Renal pelvis (tissue), 4 donors: ENCODE results near the gene SPSB1. TPM values are rescaled to one million over a fixed set of nuclear protein-coding genes. Genes with fewer than 3 reads are reported as not detected.
"Not testable (repeated sequence)": the region's sequence is repeated elsewhere in the genome, so short reads cannot be mapped to it uniquely, and the experiment has no call there.

Experiments
- DNase-seq: peaks from one replicate; pipeline ENCODE4 v3.0.0-alpha.2; 2013
- polyA plus RNA-seq, 3 donors: library from polyadenylated mRNA; unstranded; fragments of 120-200 nt; gene quantifications; one replicate each; pipeline ENCODE4 v1.2.1, GENCODE V29; 2013; ENCODE audit not compliant: insufficient read length in 3 of 3

Gene SPSB1
- polyA plus RNA-seq, 3 donors, result 11.1 to 14.0 (median 11.4) TPM

- DNase-seq, result no peak
Measured at GRCh38 chr1:9297831-9298230, 5.1 kb downstream of the SPSB1 start.

GRCh38 chr1:9298282-9298681 lies 5.6 kb downstream of the SPSB1 start:
- DNase-seq, result no peak

GRCh38 chr1:9299571-9300541 lies 7.2 kb downstream of the SPSB1 start:
- DNase-seq, result not testable (repeated sequence)

GRCh38 chr1:9300573-9300972 lies 7.9 kb downstream of the SPSB1 start:
- DNase-seq, result no peak

- no peak for DNase-seq
Measured at GRCh38 chr1:9302745-9303524, 10.2 kb downstream of the SPSB1 start.

- DNase-seq, result no peak
Measured at GRCh38 chr1:9303916-9304315, 11.2 kb downstream of the SPSB1 start.

- no peak for DNase-seq
Measured at GRCh38 chr1:9305216-9305615, 12.5 kb downstream of the SPSB1 start.

GRCh38 chr1:9306006-9306405 lies 13.3 kb downstream of the SPSB1 start:
- DNase-seq, result no peak

GRCh38 chr1:9307303-9307702 lies 14.6 kb downstream of the SPSB1 start:
- no peak for DNase-seq

- no peak for DNase-seq
Measured at GRCh38 chr1:9308236-9308785, 15.6 kb downstream of the SPSB1 start.

- no peak for DNase-seq
Measured at GRCh38 chr1:9309080-9309479, 16.4 kb downstream of the SPSB1 start.

- no peak for DNase-seq
Measured at GRCh38 chr1:9309991-9310390, 17.3 kb downstream of the SPSB1 start.

GRCh38 chr1:9311029-9311428 lies 18.3 kb downstream of the SPSB1 start:
- no peak for DNase-seq

GRCh38 chr1:9311479-9311878 lies 18.8 kb downstream of the SPSB1 start:
- DNase-seq, result no peak

- DNase-seq, result no peak
Measured at GRCh38 chr1:9312168-9312720, 19.6 kb downstream of the SPSB1 start.

GRCh38 chr1:9313576-9313975 lies 20.9 kb downstream of the SPSB1 start:
- DNase-seq, result no peak

GRCh38 chr1:9314111-9314510 lies 21.4 kb downstream of the SPSB1 start:
- DNase-seq, result no peak

GRCh38 chr1:9314711-9315379 lies 22.2 kb downstream of the SPSB1 start:
- DNase-seq, result no peak

GRCh38 chr1:9315411-9316079 lies 22.9 kb downstream of the SPSB1 start:
- no peak for DNase-seq

- no peak for DNase-seq
Measured at GRCh38 chr1:9316080-9316444, 23.4 kb downstream of the SPSB1 start.

GRCh38 chr1:9316512-9316911 lies 23.8 kb downstream of the SPSB1 start:
- DNase-seq, result no peak
